ENCODE results near the gene SLC35F3.

DNA sequence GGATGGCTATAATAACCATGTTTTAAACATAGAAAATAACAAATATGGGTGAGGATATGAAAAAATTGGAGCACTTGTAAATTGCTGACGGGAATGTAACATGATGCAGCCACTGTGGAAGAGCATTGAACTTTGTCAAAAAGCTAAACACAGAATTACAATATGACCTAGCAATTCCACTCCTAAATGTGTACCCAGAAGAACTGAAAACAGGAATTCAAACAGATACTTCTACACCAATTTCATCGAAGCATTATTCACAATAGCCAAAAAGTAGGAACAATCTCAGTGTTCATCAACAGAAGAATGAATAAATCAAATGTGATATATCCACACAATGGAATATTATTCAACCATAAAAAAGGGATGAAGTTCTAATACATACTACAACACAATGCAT is 436.1 kb downstream of the SLC35F3 start:
- no peak for TF ChIP-seq POLR2A (IDR thresholded peaks at IDR 0.05)
- TF ChIP-seq, protein P1, sequence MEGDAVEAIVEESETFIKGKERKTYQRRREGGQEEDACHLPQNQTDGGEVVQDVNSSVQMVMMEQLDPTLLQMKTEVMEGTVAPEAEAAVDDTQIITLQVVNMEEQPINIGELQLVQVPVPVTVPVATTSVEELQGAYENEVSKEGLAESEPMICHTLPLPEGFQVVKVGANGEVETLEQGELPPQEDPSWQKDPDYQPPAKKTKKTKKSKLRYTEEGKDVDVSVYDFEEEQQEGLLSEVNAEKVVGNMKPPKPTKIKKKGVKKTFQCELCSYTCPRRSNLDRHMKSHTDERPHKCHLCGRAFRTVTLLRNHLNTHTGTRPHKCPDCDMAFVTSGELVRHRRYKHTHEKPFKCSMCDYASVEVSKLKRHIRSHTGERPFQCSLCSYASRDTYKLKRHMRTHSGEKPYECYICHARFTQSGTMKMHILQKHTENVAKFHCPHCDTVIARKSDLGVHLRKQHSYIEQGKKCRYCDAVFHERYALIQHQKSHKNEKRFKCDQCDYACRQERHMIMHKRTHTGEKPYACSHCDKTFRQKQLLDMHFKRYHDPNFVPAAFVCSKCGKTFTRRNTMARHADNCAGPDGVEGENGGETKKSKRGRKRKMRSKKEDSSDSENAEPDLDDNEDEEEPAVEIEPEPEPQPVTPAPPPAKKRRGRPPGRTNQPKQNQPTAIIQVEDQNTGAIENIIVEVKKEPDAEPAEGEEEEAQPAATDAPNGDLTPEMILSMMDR (IDR thresholded peaks at IDR 0.05): no peak
- TF ChIP-seq POLR2AphosphoS5 (IDR thresholded peaks at IDR 0.05; ENCODE audit: insufficient read depth in 1 of 2, low read depth in 1 of 2): no peak
